Measurements from ENCODE around the gene TBC1D1. TPM values are rescaled to one million over a fixed set of nuclear protein-coding genes. Genes with fewer than 3 reads are reported as not detected.

The TBC1D1 gene
- total RNA-seq, 1 donor from 2014 or later = 129 TPM

DNA sequence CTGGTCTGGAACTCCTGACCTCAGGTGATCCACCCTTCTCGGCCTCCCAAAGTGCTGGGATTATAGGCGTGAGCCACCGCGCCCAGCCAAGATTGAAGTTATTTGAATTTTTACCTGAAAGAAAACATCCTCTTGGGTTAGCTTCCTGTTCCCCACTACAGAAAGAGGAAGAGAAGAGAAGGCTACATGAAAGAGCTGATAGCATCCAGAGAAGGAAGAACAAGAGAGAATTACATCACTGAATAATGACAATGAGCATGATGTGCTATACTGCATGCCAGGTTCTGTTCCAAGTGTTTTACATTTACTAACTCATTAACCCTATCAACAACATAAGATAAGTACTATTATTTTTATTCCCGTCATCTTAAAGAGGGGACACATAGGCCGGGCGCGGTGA lies 11.5 kb upstream of the TBC1D1 start:
- Histone ChIP-seq H3K36me3 (no peaks in the 10 kb centered on the region), H3K27me3 (ENCODE audit: low read depth) (no peaks in the 10 kb centered on the region), H3K4me1 (peaks cover 8% of the 10 kb centered on the region), H3K4me3 (no peak overlapping the region), H3K27ac (replicated peaks) (no peak overlapping the region), H3K9me3 (replicated peaks) (no peaks in the 10 kb centered on the region)
- TF ChIP-seq, protein P1, sequence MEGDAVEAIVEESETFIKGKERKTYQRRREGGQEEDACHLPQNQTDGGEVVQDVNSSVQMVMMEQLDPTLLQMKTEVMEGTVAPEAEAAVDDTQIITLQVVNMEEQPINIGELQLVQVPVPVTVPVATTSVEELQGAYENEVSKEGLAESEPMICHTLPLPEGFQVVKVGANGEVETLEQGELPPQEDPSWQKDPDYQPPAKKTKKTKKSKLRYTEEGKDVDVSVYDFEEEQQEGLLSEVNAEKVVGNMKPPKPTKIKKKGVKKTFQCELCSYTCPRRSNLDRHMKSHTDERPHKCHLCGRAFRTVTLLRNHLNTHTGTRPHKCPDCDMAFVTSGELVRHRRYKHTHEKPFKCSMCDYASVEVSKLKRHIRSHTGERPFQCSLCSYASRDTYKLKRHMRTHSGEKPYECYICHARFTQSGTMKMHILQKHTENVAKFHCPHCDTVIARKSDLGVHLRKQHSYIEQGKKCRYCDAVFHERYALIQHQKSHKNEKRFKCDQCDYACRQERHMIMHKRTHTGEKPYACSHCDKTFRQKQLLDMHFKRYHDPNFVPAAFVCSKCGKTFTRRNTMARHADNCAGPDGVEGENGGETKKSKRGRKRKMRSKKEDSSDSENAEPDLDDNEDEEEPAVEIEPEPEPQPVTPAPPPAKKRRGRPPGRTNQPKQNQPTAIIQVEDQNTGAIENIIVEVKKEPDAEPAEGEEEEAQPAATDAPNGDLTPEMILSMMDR (IDR thresholded peaks at IDR 0.05; ENCODE audit: borderline replicate concordance) = no peak
- DNase-seq = no peak
- intact Hi-C loops (cut with micrococcal nuclease) = no loop called here

DNA sequence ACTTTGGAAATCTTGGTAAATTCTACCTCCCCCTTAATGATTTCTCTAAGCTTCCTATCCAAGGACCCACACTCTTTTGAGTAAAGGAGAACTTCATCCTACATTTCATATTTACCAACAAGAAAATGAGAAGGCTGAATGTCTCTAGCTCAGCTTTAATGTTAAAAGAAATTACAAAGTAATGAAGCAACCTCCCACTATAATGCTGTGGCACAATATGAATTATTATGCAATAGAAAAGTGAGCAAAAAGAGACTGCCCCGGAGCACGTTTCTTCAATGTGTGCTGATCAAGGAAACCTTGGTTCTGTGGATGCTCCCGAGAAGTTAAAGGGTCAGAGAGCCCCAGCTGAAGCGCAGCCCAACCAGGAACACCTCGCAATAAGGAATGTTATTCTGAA lies 9.1 kb upstream of the TBC1D1 start:
- H3K4me1 ChIP-seq = peaks cover 16% of the 10 kb centered on the region
- TF ChIP-seq, protein P1 (IDR thresholded peaks at IDR 0.05; ENCODE audit: borderline replicate concordance) = no peak
- intact Hi-C loops (cut with micrococcal nuclease) = loop anchor here (10.0 kb wide), 1 partner anchor 57 kb away; the partner anchor contains the start of gene PGM2

DNA sequence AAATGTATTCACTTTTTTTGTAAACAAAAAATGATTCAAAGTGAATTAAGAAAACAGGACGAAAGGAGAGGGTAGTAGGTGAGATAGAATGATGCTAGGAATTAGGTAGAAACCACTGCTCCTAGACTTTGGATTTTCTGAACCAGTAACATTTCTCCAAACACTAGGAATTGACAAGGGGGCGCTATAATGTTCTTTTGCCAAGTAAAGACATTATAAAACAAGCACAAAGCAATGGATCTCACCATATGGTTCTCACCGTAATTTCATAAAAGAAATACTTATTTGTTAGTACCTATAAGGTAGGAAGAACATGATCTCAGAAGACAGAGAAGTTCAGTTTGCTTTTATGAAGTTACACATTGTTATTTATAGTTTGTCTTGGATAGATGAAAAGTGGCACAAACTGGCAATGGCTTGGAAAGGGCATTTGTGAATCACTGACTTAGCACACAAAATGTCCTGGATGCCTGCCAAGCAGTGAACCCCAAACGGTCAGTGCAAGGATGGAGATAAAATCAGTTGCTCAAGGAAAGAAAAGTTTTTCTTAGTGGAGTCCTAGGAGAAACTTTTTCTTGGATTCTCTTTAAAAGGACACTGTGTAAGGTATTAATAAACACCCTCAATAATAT lies 8.1 kb upstream of the TBC1D1 start:
- Histone ChIP-seq H3K36me3 (no peaks in the 10 kb centered on the region), H3K9me3 (replicated peaks) (no peaks in the 10 kb centered on the region), H3K4me3 (no peak overlapping the region), H3K27ac (replicated peaks) (no peak overlapping the region), H3K27me3 (ENCODE audit: low read depth) (no peaks in the 10 kb centered on the region), H3K4me1 (peaks cover 12% of the 10 kb centered on the region)
- TF ChIP-seq, protein P1 (IDR thresholded peaks at IDR 0.05; ENCODE audit: borderline replicate concordance) = no peak
- intact Hi-C loops (cut with micrococcal nuclease) = loop anchor here (10.0 kb wide), 1 partner anchor 58 kb away; the partner anchor contains the start of gene PGM2
- DNase-seq = no peak

More for the DNA sequence above, 9.1 kb upstream of the TBC1D1 start:
- DNase-seq = no peak
- no peaks in the 10 kb centered on the region for H3K9me3 ChIP-seq (replicated peaks)
- H3K27ac ChIP-seq (replicated peaks) = no peak overlapping the region
- no peaks in the 10 kb centered on the region for H3K27me3 ChIP-seq (ENCODE audit: low read depth)
- no peaks in the 10 kb centered on the region for H3K36me3 ChIP-seq
- H3K4me3 ChIP-seq = no peak overlapping the region

DNA sequence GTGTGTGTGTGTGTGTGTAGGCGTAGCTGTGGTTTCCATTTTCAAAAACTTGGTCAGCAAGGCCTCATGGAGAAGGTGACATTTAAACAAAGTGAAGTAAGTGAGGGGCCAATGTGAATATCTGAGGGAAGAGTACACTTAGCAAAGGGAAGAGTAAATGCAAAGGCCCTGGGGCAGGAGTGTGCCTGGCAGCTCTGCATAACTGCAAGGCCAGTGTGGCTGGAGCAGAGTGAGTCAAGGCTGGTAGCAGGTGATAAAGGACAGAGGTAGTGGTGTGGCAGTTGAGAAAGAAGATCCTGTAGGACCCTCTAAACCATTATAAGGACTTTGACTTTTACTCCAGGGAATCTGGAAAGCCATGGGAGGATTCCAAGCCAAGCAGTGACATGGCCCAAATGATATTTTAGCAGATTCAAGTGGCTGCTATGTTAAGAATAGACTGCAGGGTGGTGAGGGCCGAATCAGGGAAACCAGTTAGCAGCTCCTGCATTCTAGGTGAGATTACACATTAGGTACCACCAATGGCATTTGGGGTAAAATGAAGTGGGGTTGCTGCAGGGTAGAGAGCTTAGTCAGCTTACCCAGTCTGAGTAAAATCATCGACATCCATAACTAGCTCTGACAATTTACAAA lies 5.9 kb upstream of the TBC1D1 start:
- peak overlapping the region; percentile 88 for H3K27ac ChIP-seq (replicated peaks)
- H3K4me1 ChIP-seq = peaks cover 17% of the 10 kb centered on the region
- peak overlapping the region; percentile 24 for H3K4me3 ChIP-seq

DNA sequence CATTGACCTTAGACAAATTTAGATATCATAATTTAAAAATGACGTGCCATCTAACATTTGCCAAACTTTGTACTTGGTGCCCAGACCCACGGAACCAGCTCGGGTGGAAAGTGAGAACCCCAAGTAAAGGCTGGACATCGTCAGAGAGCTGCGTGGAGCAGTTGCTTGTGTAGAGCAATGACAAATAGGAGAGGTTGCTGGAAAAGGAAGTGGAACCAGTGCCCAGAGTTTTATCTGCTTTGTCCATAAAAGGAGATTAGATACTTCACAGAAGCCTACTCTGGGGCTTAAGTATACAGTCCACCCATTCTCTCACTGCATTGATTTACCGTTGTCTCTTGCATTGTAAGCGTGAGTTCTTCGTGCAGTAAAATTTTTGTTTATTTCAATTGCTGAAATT lies 5.4 kb upstream of the TBC1D1 start:
- Histone ChIP-seq H3K4me3 (peak overlapping the region; percentile 24), H3K27ac (replicated peaks) (peak overlapping the region; percentile 88), H3K4me1 (peaks cover 22% of the 10 kb centered on the region), H3K27me3 (ENCODE audit: low read depth) (no peaks in the 10 kb centered on the region), H3K9me3 (replicated peaks) (no peaks in the 10 kb centered on the region), H3K36me3 (no peaks in the 10 kb centered on the region)
- TF ChIP-seq, protein P1 (IDR thresholded peaks at IDR 0.05; ENCODE audit: borderline replicate concordance) = no peak
- intact Hi-C loops (cut with micrococcal nuclease) = loop anchor here (10.0 kb wide), 1 partner anchor 61 kb away; the partner anchor contains the start of gene PGM2
- no peak for DNase-seq

More for the DNA sequence above, 5.9 kb upstream of the TBC1D1 start:
- intact Hi-C loops (cut with micrococcal nuclease) = loop anchor here (10.0 kb wide), 1 partner anchor 60 kb away; the partner anchor contains the start of gene PGM2
- TF ChIP-seq, protein P1 (IDR thresholded peaks at IDR 0.05; ENCODE audit: borderline replicate concordance) = peak; percentile 41
- H3K9me3 ChIP-seq (replicated peaks) = no peaks in the 10 kb centered on the region
- H3K36me3 ChIP-seq = no peaks in the 10 kb centered on the region
- DNase-seq = no peak
- no peaks in the 10 kb centered on the region for H3K27me3 ChIP-seq (ENCODE audit: low read depth)
